Activated CD8-positive, alpha-beta memory T cell treated with anti-CD3 and anti-CD28 coated beads for 48 hours (primary cell): ENCODE data around the gene DGAT2.

Experiments used
- DNase-seq, 3 experiments: peaks; one replicate each; pipeline ENCODE4 v3.0.0-alpha.2; 2020; ENCODE audit warnings: low read depth in 2 of 3, low spot score in 2 of 3

The DGAT2 gene

DNA sequence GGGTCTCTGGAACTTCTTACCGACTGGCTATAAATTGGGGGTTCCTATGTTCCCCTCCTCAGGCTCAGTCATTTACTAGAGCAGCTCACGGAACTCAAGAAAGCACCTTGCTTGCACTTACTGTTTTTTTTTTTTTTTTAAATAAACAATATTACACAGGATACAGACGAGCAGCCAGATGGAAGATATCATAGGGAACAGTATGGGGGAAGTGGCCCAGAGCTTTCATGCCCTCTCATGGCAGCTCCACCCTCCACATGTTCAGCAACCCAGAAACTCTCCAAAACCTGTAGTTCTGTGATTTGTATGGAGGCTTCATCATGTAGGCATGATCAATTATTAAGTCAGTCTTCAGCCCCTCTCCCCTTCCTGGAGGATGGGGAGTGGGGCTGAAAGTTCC, 54.0 kb downstream of the DGAT2 start:
- no peak for DNase-seq

DNA sequence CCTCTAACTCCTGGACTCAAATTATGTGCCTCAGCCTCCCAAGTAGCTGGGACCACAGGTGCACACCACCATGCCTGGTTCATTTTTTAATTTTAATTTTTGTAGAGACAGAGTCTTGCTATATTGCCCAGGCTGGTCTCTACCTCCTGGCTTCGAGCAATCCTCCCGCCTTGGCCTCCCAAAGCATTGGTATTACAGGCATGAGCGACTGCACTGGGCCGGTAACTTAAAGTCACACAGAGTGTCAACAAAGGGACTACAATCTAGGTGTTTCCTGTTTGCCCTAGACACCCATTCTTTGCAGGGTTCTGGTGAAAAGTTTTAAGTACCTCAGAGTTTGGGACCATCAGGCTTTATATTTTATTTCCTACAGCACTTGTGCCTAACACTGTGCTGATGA, 54.8 kb downstream of the DGAT2 start:
- no peak for DNase-seq

DNA sequence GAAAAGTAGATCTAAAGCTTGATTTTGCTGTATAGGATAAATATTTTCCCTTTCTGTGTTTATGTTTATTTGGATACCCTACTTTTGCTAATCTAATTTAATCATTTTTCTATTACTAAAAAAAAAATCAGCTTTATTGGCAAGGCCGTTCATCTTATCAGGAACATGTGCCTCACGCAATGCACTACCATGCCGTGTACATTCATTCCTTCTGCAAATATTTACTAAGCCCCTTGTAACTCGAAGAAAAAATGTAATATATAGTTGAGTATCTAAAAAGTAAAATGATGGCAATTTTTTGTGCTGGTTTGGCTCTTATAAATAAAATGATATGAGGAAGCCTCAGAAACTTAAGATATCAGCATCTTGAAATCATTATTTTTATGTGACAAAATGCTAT, 55.4 kb downstream of the DGAT2 start:
- DNase-seq = no peak

DNA sequence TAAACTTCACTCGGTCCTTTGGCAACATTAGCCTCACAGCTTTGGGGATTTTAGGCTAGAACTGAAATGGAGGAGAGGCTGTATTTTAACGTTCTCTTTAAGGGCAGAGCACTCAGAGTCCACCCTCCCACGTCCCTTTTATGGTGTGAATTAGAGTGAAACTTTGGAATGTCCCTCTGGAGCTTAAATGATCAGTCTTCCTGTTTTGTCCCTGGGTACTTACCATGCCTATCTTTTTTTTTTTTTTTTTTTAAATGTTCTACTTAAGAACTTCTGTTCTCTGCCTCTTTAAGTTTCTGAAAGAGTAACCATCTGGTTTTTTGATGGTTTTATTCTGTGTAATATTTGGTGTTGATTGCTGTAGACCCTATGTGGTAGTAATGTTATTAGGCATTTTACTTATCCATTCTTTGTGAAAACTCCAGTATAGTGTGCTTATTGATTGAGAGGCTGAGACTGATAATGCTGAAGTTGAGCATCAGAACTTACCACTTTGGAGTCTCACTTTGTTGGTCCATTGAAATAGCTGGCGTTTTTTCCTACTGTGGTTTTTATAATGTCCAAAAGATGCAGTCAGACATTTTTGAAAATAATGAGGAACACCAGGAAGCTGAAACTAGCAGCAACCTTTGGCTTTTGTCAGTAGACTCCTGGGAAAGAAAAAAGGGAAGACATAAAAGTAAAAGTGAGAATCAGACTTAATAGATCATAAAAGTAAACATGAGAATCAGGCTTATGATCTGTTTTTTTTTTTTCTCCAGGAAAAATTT, 58.1 kb downstream of the DGAT2 start:
- no peak for DNase-seq

DNA sequence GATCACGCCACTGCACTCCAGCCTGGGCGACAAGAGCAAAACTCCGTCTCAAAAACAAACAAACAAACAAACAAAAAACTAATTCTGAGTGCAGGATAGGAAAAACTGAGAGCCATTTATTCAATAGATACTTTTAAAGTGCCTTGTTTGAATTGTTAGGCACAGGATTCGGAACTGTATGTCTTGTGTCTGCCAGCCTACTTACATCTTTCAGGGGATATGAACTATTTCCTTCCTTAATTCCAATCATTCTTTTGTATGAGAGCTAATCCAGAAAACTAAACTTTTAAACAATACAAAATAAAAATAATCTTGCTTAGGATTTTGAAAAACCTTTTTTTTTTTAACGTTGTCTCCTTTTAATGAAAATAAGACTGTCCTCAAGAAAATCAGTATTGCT, 59.0 kb downstream of the DGAT2 start:
- no peak for DNase-seq

DNA sequence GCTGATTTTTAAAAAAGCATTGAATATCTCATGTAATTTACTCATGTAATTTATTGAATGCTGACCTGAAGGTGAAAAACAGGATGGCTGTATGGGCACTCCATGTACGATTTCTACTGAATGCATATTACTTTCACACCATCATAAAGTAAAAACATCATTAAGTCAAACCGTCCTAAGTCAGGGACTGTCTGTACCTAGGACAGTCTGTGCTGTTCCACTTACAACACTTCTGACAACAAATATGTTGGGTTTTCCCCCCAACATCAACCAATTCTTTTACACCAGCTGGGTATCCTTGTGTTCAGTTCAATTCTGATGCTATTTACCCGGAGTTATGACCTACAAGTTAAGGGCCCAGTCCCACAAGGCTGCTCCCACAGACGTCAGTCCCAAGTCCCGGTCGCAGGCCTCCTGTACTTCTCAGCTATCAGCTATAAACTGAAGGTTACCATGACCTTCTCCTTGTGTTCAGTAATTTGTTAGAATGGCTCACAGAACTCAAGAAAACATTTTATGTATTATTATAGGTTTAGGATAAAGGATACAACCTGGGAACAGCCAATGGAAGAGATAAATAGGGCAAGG, 63.4 kb downstream of the DGAT2 start:
- no peak for DNase-seq

DNA sequence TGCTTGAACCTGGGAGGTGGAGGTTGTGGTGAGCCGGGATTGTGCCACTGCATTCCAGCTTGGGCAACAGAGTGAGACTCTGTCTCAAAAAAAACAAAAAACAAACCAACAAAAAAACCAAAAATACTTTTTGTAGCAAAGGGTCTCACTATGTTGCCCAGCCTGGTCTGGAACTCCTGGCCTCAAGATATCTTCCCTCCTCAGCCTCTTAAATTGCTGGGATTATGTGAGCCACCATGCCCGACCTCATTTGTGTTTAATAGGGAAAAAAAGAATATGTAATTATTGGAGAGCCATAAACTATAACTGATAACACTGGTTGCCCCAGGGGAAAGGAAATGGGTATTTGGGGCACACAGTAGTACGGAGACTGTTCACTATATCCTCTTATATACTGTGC, 66.2 kb downstream of the DGAT2 start:
- DNase-seq = no peak

DNA sequence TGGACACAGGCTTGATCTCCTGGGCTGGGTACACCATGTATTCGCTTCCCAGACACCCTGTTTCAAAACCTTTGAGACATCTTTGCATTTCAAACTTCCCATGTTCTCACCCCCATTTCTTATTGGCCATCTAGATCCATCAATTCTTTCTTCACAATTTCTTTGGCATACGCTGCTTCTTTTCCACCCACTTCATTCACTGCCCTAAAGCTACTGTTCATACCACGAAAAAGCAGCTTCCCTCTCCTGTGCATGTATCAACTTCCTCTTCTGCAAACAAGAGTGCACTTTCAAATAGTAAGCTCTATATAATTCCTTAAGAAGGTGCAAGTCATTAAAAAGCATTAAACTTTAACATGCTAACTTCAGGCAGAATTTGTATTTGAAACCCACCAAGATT, 67.8 kb downstream of the DGAT2 start:
- no peak for DNase-seq

DNA sequence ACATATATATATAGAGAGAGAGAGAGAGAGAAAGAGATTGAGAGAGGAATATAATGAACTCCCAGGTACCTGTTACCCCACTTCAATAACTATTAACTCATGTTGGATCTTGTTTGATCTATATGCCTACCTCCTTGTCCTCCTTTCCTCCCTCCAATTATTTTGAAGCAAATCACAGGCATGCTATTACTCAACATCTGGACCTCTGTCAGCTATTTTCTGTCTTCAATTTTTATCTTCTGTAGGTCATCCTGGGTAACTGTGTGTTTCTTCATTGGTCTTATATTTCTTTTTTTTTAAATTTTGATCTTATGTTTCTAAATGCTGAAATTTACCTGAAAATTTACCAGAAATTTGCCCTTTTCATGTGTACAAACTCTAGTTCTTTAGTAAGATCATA, 71.3 kb downstream of the DGAT2 start:
- DNase-seq = no peak

DNA sequence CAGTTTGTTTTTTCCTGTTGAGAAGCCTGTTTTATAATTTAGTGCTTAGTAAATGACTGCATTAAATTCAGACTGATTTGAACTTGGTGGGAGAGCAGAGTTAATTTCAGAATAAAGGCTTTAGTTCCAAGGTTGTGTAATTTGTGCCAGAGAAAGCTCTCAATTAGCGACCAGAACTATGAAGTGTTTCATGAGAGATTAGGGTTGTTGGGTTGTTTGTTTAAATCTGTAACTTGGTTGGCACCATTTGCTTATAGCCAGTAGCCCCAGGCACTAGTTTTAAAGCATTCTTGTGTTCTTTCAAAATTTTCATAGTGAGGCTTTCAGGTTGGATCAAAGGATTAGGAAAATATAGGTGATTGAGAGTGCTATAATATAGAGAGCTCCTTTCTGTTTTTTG, 71.9 kb downstream of the DGAT2 start:
- DNase-seq = no peak

DNA sequence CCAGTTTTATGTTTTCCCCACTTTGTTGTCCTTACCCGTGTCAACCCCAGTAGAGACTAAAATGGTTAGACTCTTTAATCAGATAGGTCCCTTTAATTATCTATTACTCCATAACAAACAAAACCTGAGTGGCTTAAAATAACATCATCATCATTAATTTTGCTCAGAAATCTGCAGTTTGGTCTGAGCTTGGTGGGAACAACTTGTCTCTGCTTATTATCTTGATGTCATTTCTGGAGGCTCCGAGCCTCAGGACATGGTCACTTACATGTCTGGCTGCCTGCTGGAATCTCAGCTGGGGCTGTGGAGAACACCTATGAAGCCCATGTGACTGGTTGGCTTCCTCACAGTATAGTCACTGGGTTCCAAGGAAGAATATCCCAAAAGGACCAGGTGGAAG, 73.2 kb downstream of the DGAT2 start:
- DNase-seq = no peak

DNA sequence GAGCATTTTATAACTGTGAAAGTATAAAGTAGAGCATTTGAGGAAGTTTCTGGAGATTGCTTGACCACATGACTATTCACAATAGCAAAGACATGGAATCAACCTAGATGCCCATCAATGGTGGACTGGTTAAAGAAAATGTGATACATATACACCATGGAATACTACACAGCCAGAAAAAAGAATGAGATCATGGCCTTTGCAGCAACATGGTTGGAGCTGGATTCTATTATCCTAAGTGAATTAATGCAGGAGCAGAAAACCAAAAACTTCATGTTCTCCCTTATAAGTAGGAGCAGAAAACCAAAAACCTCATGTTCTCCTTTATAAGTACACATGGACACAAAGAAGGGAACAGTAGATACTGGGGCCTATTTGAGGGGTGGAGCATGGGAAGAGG, 76.7 kb downstream of the DGAT2 start:
- no peak for DNase-seq

DNA sequence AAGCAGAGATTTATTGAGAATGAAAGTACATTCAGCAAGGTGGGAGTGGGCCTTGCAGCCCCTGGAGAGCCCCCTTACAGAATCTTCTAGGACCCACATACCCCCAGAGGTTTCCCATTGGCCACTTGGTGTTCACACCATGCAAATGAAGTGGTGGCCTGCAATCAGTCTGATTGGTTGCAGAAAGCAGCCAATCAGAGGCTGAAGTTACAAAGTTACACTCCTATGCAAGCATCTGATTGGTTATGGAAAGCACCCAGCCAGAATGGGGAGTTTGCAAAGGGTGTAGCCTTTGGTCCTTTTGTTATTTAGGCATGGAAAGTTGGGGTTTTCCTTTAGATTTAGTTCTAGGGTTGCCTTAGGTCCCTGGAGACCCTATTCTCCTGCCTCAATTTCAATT, 81.3 kb downstream of the DGAT2 start:
- DNase-seq = no peak

DNA sequence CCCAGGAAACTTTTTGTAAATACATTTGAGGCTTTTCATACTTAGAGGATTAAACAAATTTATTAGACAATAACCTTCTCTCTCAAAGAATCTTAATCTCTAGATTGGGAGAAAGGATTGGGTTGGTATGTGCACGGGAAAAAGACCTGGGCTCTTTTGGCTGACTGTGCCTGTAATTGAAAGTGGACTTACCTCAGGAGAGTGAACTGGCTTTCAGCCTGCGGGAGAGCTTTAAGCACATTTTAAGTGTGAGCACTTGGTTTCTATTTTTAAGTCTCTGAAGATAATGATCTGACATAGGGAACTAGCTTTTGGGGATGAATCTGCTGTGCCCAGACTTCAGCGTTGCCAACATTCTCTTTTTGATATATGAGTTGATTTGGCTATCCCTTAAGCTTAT, 82.2 kb downstream of the DGAT2 start:
- no peak for DNase-seq
